Measurements from ENCODE around the gene DCAF7.

GRCh38 chr17:63621229-63621683, 71.0 kb downstream of the DCAF7 start:
- TF ChIP-seq CTCF (IDR thresholded peaks at IDR 0.05; ENCODE audit: low read depth, low read length, poor library complexity, severe bottlenecking) = no peak
- TF ChIP-seq EZH2phosphoT487 (IDR thresholded peaks at IDR 0.05; ENCODE audit: borderline replicate concordance, low read length) = no peak
